CD1c-positive myeloid dendritic cell (primary cell): ENCODE measurements around the gene CUTA.

ENCODE experiments used
- DNase-seq: peaks from one replicate; pipeline ENCODE4 v3.0.0-alpha.2; 2016; ENCODE audit errors: extremely low spot score

The CUTA gene

DNA sequence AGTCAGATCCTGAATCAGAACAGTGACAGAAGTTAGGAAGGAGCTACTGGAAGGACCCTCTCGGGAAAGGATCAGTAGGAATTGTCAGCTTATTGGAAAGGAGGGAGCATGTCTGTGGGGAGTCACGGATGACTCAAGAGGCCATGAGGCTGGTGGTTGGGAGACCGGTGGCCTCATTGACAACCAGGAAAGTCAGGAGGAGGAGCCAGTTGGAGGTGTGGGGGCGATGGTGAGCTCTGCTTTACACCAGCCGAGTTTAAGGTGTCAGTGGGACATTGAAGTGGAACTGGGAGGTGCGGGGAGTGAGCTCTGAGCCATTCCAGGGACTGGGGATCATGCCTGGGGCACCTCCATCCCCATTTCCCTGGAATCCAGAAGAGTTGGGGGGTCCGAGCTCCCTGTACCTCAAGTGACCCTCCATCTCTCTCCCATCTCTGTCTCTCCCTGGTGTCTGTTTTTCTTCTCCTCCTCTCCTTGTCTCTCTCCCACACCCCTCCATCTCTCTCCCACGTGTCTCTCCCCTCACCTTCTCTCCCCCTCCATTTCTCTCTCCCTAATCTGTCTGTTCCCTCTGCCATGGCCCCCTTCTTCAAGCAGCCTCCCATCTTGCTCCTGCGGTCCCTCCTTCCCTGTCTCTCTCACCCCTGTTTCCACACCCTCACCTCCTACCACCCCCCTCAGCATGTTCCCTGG, 22.2 kb upstream of the CUTA start:
- no peak for DNase-seq

DNA sequence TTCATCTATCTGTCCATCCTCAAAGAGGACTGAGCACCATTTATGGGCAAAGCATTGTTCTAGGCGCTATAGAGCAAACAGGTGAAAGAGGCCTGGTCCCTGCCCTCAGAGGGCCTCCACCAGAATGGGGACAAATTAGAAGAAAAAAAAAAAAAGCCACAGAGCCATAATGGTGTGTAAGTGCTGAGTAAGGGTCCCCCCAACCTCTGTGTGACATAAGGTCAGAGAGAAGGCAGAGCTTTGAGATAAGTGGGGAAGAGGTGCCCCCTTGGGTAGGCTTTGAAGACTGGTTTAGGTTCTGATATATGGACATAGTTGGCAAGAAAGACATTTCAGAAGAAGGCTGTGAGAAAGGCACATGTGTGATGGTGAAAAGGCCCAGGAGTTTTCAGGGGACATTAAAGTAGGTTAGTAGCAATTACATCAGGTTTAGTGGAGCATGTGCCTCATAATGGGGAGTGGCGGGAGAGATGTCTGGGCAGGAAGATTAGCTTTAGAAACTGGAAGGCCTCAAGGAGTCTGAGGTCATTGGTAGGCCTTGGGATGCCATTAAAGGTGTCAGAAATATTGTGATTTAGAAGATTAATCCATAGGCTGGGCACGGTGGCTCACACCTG, 21.2 kb upstream of the CUTA start:
- no peak for DNase-seq

DNA sequence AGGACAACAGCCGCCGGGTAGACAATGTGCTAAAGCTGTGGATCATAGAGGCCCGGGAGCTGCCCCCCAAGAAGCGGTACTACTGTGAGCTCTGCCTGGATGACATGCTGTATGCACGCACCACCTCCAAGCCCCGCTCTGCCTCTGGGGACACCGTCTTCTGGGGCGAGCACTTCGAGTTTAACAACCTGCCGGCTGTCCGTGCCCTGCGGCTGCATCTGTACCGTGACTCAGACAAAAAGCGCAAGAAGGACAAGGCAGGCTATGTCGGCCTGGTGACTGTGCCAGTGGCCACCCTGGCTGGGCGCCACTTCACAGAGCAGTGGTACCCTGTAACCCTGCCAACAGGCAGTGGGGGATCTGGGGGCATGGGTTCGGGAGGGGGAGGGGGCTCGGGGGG, 19.8 kb upstream of the CUTA start:
- DNase-seq, result no peak

DNA sequence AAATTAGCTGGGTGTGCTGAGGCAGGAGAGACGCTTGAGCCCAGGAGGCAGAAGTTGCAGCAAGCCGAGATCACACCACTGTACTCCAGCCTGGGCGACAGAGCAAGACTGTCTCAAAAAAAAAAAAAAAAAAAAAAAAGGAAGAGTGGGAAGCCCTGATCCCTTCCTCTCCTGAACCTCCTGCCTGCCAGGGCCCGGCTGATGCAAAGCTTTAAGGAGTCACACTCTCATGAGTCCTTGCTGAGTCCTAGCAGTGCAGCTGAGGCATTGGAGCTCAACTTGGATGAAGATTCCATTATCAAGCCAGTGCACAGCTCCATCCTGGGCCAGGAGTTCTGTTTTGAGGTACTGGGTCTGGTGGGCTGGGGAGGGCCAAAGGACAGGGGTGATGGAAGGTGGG, 17.1 kb upstream of the CUTA start:
- DNase-seq, result no peak

DNA sequence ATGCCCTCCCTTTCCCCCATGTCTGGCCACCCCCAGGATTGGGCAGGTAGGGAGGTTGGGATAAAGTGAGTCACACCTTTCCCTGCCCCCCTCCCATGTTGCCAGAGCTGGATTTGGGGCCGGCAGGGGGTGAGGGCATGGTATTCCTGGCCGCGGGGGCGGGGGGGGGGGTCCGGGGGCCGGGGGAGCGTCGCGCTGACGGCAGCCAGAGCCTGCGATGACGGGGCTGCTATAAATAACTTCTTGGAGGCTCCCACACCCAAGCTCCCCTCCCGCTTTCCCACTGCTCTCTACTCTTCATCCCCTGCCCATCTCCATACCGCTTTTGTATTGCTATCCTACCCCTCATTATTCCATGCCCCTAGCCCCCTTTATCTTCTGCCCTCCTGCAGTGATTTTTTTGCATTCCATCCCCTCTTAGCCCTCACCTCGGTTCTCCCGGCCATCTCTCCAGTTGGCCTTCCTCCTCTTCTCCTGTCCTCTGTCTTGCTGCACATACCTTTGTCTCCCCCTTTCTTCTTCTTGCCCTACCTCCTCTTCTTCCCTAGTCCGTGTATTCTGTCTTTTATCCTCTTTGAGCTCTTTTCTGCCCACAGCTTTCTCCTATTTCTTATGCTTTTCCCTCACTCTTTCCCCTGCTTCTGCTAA, 15.8 kb upstream of the CUTA start:
- DNase-seq, result no peak

DNA sequence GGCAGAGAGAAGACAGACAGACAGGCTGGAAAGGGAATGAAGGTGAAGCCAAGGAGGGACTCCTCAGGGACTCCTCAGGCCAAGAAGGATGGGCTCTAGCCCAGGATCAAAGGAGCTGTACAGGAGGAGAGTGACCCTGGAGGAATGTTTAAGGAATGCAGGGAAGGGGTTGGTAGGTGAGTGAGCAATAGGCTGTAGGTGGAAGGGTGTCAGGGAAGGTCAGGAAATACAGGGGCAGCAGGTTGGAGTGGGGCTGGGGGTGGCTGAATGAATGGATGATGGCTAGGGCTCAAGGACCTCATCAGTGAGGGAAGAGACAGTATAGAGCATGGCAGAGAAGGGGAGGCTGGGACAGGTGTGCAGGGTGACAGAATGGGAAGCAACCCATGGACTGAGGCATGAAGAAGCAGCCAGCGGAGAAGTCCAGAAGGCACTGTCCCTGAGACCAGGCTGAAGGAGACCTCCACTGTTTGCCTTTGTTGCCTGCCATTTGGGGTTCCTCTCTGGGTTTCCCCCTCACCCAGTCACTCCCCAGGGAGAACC, 15.2 kb upstream of the CUTA start:
- no peak for DNase-seq

DNA sequence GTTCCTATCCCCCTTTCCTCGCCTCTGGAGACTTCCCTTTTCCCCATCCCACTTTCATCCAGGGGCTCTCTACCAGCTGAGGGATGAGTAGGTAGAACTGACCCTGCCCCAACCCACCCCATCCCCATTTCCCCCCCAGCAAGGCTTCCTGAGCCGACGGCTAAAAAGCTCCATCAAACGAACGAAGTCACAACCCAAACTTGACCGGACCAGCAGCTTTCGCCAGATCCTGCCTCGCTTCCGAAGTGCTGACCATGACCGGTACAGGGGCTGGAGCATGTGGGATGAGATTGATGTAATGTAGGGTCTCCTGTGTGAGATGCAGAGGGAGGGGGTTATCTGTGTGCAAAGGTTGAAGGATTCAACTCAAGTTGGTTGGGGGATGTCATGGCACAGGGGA, 14.6 kb upstream of the CUTA start:
- DNase-seq, result no peak

DNA sequence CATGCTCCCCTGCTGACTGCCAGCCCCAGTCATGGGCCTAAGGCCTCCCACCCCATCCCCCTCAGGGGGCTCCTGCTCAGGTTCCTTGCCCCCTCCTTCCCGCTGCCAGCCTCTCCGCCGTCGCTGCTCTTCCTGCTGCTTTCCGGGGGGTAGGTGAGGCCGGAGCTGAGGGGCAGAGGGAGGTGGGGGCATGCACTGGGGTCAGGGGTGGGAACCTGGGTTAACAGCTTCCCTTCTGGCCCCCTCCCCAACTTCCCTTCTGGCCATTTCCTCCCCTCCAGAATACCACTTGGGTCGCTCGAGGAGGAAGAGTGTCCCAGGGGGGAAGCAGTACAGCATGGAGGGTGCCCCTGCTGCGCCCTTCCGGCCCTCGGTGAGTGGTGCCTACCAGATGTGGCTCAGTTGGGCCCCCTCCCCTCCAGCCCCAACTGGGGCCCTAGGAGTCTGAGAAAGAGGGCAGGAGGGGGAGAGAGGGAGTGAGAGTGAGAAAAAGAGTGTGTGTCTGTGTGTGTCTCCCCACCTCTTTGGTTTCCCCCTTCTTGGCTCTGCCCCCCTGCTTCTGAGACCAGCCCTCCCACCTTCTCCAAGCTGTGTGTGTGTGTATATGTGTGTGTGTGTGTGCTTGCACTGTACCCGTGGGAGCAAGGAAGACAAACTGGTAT, 14.1 kb upstream of the CUTA start:
- no peak for DNase-seq

DNA sequence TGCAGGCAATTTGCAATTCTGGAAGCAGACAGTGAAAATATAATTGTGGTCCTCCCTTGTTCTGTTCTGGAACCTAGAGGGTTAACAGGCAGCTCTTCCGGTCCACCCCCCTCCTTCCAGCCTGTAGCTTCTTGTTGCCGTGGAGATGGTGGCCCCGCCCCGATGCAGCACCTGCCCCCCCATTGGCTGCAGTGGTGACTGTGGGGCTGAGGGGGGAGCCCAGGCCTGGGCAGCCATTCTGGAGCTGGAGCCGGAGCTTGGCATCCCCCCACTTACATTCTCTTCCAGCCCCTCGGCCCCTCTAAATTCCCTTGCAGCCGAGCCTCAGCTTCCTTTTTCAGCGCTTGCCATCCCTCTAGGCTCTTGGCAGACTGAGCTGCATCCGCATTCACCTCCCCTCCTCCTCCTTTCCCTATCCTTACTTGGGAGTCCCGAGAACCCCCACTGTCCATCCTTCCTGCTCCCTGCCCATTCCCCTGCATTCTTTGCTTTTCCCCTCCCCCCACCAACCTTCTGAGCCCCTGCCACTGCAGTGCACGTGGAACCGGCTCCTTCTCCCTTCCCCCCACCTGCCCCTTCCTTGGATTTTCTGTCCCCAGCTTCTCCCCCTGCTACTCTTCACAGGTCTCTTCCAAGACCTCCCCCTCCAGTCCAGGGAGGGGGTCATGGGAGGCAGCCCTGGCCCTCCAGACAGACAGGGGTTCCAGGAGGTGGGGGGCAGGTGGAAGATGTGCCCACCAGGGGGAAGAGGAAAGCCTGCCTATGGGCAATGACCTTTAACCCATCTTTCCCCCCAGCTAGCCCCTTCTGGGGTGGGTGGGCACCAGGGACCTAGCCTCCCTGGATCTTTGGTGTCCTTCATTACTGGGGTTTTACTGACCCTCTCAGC, 13.3 kb upstream of the CUTA start:
- peak; percentile 53 for DNase-seq

DNA sequence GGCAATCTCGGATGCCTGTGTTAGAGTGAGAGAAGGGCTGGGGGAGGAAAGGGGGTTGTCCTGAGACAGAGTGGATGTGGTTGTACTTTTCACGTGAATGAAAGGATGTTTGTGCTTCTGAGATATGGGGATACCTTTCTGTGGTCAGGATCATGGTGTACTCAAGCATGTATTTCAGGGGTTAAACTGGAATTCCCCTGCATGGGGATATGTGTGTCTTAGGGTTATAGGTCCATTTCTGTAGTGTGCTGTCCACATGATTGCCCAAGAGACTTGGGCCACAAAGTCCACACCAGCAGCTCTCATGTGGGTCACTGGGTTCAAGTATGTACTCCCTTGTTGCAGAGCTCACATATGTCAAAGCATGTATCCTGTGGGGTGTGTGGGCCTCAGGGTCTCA, 12.4 kb upstream of the CUTA start:
- DNase-seq, result no peak

DNA sequence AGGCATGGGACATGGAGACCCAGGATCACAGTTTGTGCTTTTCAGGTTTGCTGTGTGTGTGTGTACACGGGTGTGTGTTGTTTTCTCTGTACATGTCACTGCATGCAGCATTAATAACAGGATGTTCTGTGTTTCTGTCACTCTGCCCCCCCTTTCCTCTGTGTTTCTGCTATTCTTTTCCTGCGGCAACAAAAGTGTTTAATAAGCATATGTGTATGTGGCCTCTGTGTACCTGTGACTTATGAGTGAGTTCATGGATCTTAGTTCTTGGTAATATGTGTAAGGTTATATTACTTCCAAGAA, 11.8 kb upstream of the CUTA start:
- no peak for DNase-seq

DNA sequence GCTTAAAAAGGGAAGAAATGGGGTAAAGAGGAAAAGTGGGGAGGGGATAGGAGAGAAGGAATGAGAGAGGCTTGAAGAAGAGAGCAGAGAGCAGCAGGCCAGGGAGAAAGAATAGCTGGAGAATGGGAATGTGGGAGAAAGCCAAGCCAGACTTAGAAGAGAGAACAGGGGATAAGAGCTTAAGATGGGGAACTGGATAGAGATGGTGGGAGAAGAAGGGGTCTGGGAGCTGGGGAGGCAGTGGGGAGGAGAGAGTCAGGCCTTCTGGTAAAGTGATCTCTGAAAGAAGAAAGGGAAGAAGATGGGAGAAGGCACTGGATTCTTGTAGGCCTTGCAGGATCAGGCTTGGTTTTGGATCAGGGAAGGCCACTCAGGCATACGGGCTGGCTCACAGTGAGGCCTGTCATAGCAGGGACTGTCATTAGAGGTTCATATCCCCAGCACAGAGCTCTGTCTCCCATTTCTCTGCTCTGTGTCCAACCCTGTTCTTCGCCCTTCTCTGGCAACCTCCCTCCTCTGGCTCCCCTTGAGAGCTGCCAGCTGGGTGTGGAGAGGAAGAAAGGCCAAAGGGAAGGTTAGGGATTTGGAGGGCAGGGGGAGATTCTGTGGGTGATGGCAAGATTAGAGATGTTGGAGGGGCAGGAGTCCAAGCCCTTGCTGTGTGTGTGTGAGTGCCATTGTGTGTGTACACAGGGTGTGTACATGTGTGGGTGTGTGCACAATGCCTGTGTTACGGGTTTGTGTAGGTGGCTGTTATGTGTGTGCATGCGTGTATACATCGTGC, 11.3 kb upstream of the CUTA start:
- DNase-seq, result no peak

DNA sequence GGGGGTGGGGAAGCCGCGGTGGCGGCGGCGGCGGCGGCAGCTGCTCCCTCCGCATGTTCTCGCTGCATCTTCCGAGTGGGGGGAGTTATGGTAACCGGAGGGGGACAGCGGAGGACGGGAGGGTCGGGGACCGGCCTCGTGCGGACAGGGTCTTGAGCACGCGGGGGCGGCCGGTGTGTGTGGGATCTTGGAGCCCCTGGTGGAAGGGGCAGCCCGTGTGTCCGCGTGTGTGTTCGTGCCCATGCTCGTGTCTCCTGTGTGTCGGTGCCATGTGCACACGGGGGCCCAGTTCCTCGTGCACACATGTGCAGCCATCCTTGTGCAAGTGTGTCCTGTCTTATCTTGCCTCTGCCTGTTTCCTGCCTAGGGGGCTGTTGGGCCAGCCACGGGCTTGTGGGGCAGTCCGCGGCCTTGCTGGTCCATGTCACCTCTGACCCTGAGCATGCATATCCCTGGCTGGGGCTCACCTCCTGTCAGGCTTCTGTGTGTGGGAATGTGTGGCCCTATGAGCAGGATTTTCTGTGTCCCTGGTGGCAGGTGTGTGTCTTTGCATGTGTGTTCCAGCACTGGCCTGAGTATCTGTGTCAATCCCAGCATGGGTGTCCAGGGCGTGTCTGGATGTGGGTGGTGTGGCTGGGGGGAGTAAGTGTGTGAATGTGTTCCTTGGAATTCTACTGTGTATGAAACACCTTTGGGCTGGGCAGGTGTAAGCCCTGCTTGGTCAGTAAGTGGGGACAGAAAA, 10.5 kb upstream of the CUTA start:
- DNase-seq, result no peak

DNA sequence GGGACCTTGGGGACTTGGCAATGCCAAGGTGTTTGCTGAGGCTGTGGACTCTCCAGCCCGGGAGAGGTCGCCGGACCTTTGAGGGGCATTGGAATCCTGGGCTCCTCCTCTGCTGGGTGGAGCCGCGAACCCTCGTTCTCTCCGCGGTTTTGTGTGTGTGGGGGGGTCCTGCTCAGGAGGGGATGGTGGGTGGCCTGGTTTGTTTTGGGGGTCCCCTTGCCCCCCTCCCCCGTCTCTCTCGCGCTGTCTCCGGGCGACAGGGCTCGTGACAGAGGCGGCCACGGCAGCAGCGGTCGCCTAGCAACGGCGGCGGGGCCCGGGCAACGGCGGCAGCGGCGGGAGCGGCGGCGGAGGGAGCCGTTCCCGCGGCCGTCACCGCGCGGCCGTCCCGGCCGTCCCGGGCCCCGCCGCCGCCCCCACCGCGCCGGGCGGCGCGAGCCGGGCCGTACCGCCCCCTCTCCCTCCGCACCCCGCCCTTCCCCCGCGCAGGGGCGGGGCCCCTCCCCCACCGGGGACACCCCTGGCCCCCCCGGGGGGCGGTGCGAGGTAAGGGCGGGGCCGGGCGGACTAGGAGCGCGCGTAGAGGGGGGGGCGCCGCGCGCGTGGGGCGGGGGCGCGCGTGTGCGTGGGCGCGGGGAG, 9.8 kb upstream of the CUTA start:
- DNase-seq, result peak; percentile 47

DNA sequence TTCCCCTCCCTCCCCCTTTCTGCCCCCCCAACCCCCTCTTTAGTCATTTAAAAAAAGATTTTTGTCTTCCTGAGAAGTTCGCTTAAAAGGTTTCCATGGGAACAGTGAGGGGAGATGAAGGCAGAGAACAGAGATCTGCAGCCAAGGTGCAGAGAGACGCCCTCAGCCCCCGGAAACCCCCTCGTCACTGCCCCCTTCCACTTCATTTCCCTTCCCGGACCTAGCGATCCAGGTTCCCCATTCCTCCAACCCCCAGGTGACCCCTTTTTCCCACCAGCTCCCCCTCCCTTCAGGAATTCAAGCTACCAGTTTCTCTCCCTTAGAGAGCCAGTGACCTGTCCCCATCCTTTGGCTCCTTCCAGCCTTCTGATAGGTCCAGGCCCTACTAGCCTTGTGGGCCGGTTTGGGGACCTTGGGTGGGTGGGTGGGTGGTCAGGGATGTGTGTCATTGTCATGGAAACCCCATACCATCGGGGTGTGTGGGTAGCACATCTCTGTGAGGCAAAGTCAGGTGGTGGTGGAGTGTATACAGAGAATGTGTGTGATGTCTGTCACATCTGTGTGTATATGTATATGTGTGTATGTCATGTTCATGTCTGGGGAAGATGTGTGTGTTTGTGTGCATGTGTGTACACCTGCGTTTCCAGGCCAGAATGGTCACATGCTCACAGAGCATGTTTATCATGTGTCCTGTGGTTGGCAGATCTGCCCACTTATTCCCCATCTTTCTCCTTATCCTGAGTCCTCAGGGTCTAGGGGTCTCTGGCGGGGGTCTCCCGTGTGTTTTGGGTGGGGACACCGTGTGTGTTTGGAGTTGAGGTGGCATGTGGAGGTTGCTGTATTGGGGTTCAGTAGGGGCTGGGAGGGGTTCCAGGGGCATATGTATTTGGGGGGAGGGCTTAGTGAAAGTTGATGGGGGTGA, 8.9 kb upstream of the CUTA start:
- peak; percentile 53 for DNase-seq

DNA sequence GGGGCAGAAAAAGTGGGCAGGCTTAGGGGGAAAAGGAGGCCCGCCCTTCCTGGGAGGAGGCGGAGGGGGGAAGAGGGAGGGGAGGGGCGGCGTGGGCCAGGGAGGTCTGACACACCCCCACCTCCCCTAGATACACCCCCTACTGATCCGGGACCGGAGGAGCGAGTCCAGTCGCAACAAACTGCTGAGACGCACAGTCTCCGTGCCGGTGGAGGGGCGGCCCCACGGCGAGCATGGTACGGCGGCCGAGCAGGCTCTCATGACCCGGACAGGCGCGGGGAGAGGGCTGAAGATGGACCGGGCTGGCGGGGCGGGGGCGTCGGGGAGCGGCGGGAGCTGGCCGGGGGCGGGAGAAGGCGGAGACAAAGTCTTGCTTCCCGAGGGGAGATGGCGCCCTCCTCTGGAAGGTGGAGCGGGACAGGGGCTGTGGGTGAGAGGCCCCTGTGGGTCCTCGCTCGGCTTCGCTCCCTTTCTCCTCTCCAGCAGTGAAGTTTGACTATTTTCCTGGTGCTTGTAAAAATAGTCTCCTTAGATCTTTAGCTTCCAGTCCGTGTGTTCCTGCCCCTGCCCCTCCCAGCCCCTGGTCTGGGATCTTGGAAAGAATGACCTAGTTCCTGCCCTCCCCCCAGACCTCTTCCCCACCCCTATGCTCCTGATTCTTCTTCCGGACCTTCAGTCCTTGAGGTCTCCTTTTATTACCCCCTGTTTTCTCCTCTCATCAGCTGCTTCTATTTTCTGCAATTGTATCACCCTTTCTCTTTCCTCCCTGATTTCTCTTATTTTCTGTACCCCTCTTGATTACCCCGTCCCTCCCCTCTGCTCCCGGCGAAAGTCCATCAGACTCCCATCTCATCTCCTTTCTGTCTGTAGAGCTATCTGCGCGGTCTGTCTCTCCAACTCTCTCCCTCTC, 8.0 kb upstream of the CUTA start:
- DNase-seq, result peak; percentile 72

DNA sequence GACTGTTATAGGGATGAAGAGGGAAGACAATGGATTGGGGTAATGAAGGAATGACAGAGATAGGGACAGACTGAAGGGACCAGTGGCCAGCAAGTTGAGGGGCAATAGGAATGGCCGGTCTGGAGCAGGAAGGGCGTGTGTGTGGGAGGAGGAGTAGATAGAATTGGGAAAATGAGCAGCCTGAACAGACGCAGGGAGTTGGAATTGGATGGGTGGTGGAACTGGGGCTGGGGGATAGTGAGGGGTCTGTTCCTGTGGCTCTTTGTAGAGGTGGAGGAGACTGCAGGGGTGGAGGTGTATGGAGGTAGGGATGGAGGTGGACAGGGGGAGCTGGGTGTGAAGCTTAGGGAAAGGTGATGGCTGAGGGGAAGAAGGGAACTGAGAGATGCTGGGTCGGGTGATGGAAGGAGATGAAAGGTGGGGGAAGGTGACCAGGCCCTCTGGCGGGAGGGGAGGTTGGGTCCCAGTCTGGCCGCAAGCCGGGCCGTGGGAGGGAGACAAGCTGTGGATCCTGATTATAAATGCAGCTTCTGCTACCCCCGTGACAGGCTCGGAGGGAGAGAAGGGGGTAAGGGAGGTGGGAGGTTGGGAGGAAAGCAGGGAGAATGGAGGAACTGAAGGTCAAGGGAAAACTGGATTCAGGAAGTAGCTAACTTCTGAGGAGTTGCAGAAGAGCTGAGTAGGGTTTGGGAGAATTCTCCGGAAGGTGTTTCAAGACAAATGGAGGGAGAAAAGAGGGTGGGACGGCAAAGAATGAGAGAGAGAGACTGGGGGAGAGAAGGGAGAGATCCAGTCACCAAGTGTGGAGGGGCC, 7.2 kb upstream of the CUTA start:
- peak; percentile 35 for DNase-seq
